Endodermal cell (in vitro differentiated cells): ENCODE results near the gene AUTS2. TPM values are rescaled to one million over a fixed set of nuclear protein-coding genes. Genes with fewer than 3 reads are reported as not detected.

ENCODE experiments used
- DNase-seq: peaks from one replicate; pipeline ENCODE4 v3.0.0-alpha.2; 2017
- H3K27ac ChIP-seq: 2 replicates; pipeline ENCODE4 v1.5.1; 2013; ENCODE audit warnings: mild to moderate bottlenecking, low read depth, low read length, moderate library complexity
- H3K27me3 ChIP-seq: 2 replicates; pipeline ENCODE4 v1.6.1; 2013; ENCODE audit warnings: mild to moderate bottlenecking, low read length, moderate library complexity; ENCODE audit not compliant: insufficient read depth, control insufficient read depth, poor library complexity, severe bottlenecking
- H3K36me3 ChIP-seq: 2 replicates; pipeline ENCODE4 v1.7.0; 2013; ENCODE audit warnings: mild to moderate bottlenecking, low read length, moderate library complexity; ENCODE audit not compliant: control insufficient read depth, insufficient read depth
- H3K4me1 ChIP-seq: one replicate; pipeline ENCODE4 v1.7.0; 2013; ENCODE audit warnings: low read length; ENCODE audit not compliant: control insufficient read depth, insufficient read depth
- H3K4me3 ChIP-seq: 2 replicates; pipeline ENCODE4 v1.5.1; 2013; ENCODE audit warnings: mild to moderate bottlenecking, low read length, moderate library complexity
- H3K9ac ChIP-seq: 2 replicates; pipeline ENCODE4 v1.6.1; 2013; ENCODE audit warnings: mild to moderate bottlenecking, low read length, moderate library complexity; ENCODE audit not compliant: poor library complexity, severe bottlenecking; ENCODE audit errors: extremely low read depth
- H3K9me3 ChIP-seq: 2 replicates; pipeline ENCODE4 v1.6.1; 2013; ENCODE audit warnings: mild to moderate bottlenecking, low read length, moderate library complexity; ENCODE audit not compliant: control insufficient read depth
- H3K27ac Mint-ChIP-seq: 2 replicates; pipeline ENCODE4 v1.8.0; 2020; ENCODE audit warnings: mixed read lengths
- H3K27me3 Mint-ChIP-seq: 2 replicates; pipeline ENCODE4 v1.8.0; 2021; ENCODE audit warnings: mild to moderate bottlenecking, mixed read lengths; ENCODE audit not compliant: insufficient read depth
- H3K36me3 Mint-ChIP-seq: 2 replicates; pipeline ENCODE4 v1.8.0; 2020; ENCODE audit warnings: low read depth, mixed read lengths
- H3K4me1 Mint-ChIP-seq: 2 replicates; pipeline ENCODE4 v1.8.0; 2020; ENCODE audit warnings: mixed read lengths
- H3K4me3 Mint-ChIP-seq: 2 replicates; pipeline ENCODE4 v1.8.0; 2020; ENCODE audit warnings: mild to moderate bottlenecking, moderate library complexity, mixed read lengths
- H3K9me3 Mint-ChIP-seq: 2 replicates; pipeline ENCODE4 v1.8.0; 2020; ENCODE audit warnings: mild to moderate bottlenecking, mixed read lengths
- CTCF ChIP-seq: fragments of 200-600 bp; sonication (generic); conservative IDR thresholded peaks from 2 replicates; pipeline ENCODE4 v1.5.0; 2021; ENCODE audit warnings: antibody characterized with exemption, mild to moderate bottlenecking
- WGBS, 2 experiments: methylation state at CpG; one replicate each; pipeline versions ENCODE4 v1.1.5 to v1.1.7; 2013; ENCODE audit warnings: missing lambda C conversion rate in 2 of 2, mixed read lengths in 1 of 2; ENCODE audit not compliant: insufficient coverage in 1 of 2, insufficient read length in 1 of 2; 5-methylcytosine and 5-hydroxymethylcytosine counted together
- total RNA-seq, 2 donors: library from RNA; stranded (reverse); fragmentation: NEBNext Ultra II Directional in 1 of 2; extraction: Animal tissue kit (Norgen Biotek cat#: 25700) in 1 of 2; gene quantifications; 2 replicates in 1 of 2; 3 replicates in 1 of 2; pipeline ENCODE4 v1.2.1, GENCODE V29; 2021

AUTS2 gene
- total RNA-seq, 2 donors from 2014 or later: 76.8 to 106 TPM

- Mint-ChIP-seq H3K4me1 (peaks cover 22% of the 10 kb centered on the region), H3K9me3 (peaks cover 1% of the 10 kb centered on the region), H3K27ac (peak overlapping the region; percentile 84), H3K27me3 (peaks cover 40% of the 10 kb centered on the region), H3K36me3 (peaks cover 10% of the 10 kb centered on the region), H3K4me3 (no peak overlapping the region)
- 64 to 89% methylated on average over 2 to 11 of the region's 11 CpGs for WGBS, 2 experiments
- H3K36me3 ChIP-seq: no peaks in the 10 kb centered on the region
- no peak overlapping the region for H3K4me3 ChIP-seq
- H3K27me3 ChIP-seq: peaks cover 10% of the 10 kb centered on the region
- TF ChIP-seq CTCF: no peak
- no peak overlapping the region for H3K9ac ChIP-seq
- peak; percentile 54 for DNase-seq
- no peak overlapping the region for H3K27ac ChIP-seq
- no peaks in the 10 kb centered on the region for H3K9me3 ChIP-seq
- H3K4me1 ChIP-seq: peaks cover 31% of the 10 kb centered on the region
Observed at GRCh38 chr7:70673778-70674570, 1075.7 kb downstream of the AUTS2 start.

GRCh38 chr7:70674571-70675010 lies 1076.3 kb downstream of the AUTS2 start:
- no peak for TF ChIP-seq CTCF
- H3K4me1 ChIP-seq: peaks cover 31% of the 10 kb centered on the region
- Mint-ChIP-seq H3K4me1 (peaks cover 23% of the 10 kb centered on the region), H3K27me3 (peaks cover 46% of the 10 kb centered on the region), H3K27ac (peak overlapping the region; percentile 84), H3K36me3 (peaks cover 10% of the 10 kb centered on the region), H3K4me3 (no peak overlapping the region), H3K9me3 (peaks cover 1% of the 10 kb centered on the region)
- H3K4me3 ChIP-seq: no peak overlapping the region
- peak; percentile 76 for DNase-seq
- H3K36me3 ChIP-seq: no peaks in the 10 kb centered on the region
- H3K27ac ChIP-seq: no peak overlapping the region
- H3K9me3 ChIP-seq: no peaks in the 10 kb centered on the region
- peaks cover 16% of the 10 kb centered on the region for H3K27me3 ChIP-seq
- H3K9ac ChIP-seq: no peak overlapping the region
- 60 to 71% methylated on average over 3 to 5 of the region's 5 CpGs for WGBS, 2 experiments

- Mint-ChIP-seq H3K27ac (no peak overlapping the region), H3K27me3 (peaks cover 60% of the 10 kb centered on the region), H3K4me3 (no peak overlapping the region), H3K9me3 (peaks cover 1% of the 10 kb centered on the region), H3K36me3 (peaks cover 9% of the 10 kb centered on the region), H3K4me1 (peaks cover 37% of the 10 kb centered on the region)
- TF ChIP-seq CTCF: no peak
- Histone ChIP-seq H3K4me1 (peaks cover 34% of the 10 kb centered on the region), H3K9ac (no peak overlapping the region), H3K4me3 (no peak overlapping the region), H3K9me3 (no peaks in the 10 kb centered on the region), H3K27me3 (peaks cover 30% of the 10 kb centered on the region), H3K36me3 (no peaks in the 10 kb centered on the region), H3K27ac (no peak overlapping the region)
- peak; percentile 17 for DNase-seq
- 95 to 97% methylated on average over 3 to 5 of the region's 5 CpGs for WGBS, 2 experiments
Observed at GRCh38 chr7:70676243-70676642, 1078.0 kb downstream of the AUTS2 start.
